ENCODE data around the gene MNX1.

Gene MNX1

GRCh38 chr7:156993021-156993924 lies 17.2 kb downstream of the MNX1 start:
- no peak for TF ChIP-seq CTCF (IDR thresholded peaks at IDR 0.05)

GRCh38 chr7:156989766-156990535 lies 20.5 kb downstream of the MNX1 start:
- TF ChIP-seq CTCF (IDR thresholded peaks at IDR 0.05), result no peak

- no peak for TF ChIP-seq CTCF (IDR thresholded peaks at IDR 0.05)
Observed at GRCh38 chr7:156988343-156989185, 21.9 kb downstream of the MNX1 start.

- TF ChIP-seq CTCF (IDR thresholded peaks at IDR 0.05), result no peak
Observed at GRCh38 chr7:156986378-156986777, 24.1 kb downstream of the MNX1 start.

- no peak for TF ChIP-seq CTCF (IDR thresholded peaks at IDR 0.05)
Observed at GRCh38 chr7:156985101-156985992, 25.1 kb downstream of the MNX1 start.

GRCh38 chr7:156984174-156984891 lies 26.1 kb downstream of the MNX1 start:
- TF ChIP-seq CTCF (IDR thresholded peaks at IDR 0.05), result no peak

All from LNCAP (cell line).